Measurements from ENCODE around the gene NINJ2. TPM values are rescaled to one million over a fixed set of nuclear protein-coding genes. Genes with fewer than 3 reads are reported as not detected.

Gene NINJ2
- total RNA-seq, 1 experiment from 2014 or later = 0.24 TPM

GRCh38 chr12:575948-576614 lies 87.2 kb downstream of the NINJ2 start:
- Mint-ChIP-seq H3K4me3 (no peak overlapping the region), H3K27ac (no peak overlapping the region; a peak in 1 of 7 replicates), H3K4me1 (peaks cover 32 to 41% of the 10 kb centered on the region in 2 experiments), H3K9me3 (peaks cover 2 to 6% of the 10 kb centered on the region in 2 experiments; a peak in 3 of 5 replicates), H3K27me3 (ENCODE audit: low read depth) (peaks cover 11% of the 10 kb centered on the region), H3K36me3 (ENCODE audit: insufficient read depth in 1 of 3, low read depth in 3 of 3) (peaks cover 0 to 2% (median 0%) of the 10 kb centered on the region in 3 experiments; a peak in 3 of 7 replicates)
- no CpG with 5 or more reads among the region's 39 CpGs for WGBS (ENCODE audit: extremely low coverage, insufficient read length, low lambda C conversion rate)
- H2AFZ ChIP-seq (ENCODE audit: low read length) = peak overlapping the region; percentile 86
- no peaks in the 10 kb centered on the region for H4K20me1 ChIP-seq (ENCODE audit: control insufficient read depth, insufficient read depth, insufficient read length)
- H3K56ac ChIP-seq (ENCODE audit: insufficient read length, low read depth, low read length) = no peak overlapping the region
- no peak overlapping the region for H4K8ac ChIP-seq (replicated peaks; ENCODE audit: insufficient read length, low read depth, low read length)
- no peak overlapping the region for H4K91ac ChIP-seq (ENCODE audit: insufficient read length, low read depth, low read length)
- H3K18ac ChIP-seq (ENCODE audit: insufficient read length, low read depth, low read length) = peak overlapping the region; percentile 89
- H3K23ac ChIP-seq (ENCODE audit: insufficient read length, low read depth, low read length) = no peak overlapping the region
- peaks cover 2% of the 10 kb centered on the region; the same call in 1 of the 2 replicates for H3K4me1 ChIP-seq (ENCODE audit: insufficient read depth, low read length)
- H3K4me2 ChIP-seq (ENCODE audit: insufficient read depth, insufficient read length, low read length) = peak overlapping the region; percentile 22
- H3K27ac ChIP-seq (ENCODE audit: insufficient read length, low read depth, low read length) = no peak overlapping the region
- H2BK20ac ChIP-seq (ENCODE audit: low read depth, low read length, poor library complexity, severe bottlenecking) = peak overlapping the region; percentile 46
- no peak overlapping the region for H4K5ac ChIP-seq (ENCODE audit: insufficient read length, low read depth, low read length)
- no peak overlapping the region for H2BK12ac ChIP-seq (ENCODE audit: insufficient read length, low read depth, low read length)
- H3K79me1 ChIP-seq (ENCODE audit: insufficient read depth, low read depth, low read length, poor library complexity, severe bottlenecking) = no peaks in the 10 kb centered on the region
- H3T11ph ChIP-seq (ENCODE audit: low read length) = no peak overlapping the region
- H3K27me3 ChIP-seq (ENCODE audit: insufficient read depth, low read length) = no peaks in the 10 kb centered on the region
- H3K9ac ChIP-seq (ENCODE audit: extremely low read depth, insufficient read length, low read length) = no peak overlapping the region
- H3K79me2 ChIP-seq (ENCODE audit: insufficient read depth, low read length) = no peaks in the 10 kb centered on the region
- no peaks in the 10 kb centered on the region for H3K9me3 ChIP-seq (ENCODE audit: control insufficient read depth, low read depth, low read length)
- peak overlapping the region; percentile 69 for H2BK120ac ChIP-seq (ENCODE audit: low read depth, low read length, poor library complexity, severe bottlenecking)
- H2AK5ac ChIP-seq (ENCODE audit: insufficient read length, low read length) = no peak overlapping the region
- peak; percentile 100 for TF ChIP-seq CTCF (conservative IDR thresholded peaks at IDR 0.05)
- peaks cover under 1% of the 10 kb centered on the region for H3K23me2 ChIP-seq (ENCODE audit: insufficient read length, low read depth, low read length, poor library complexity, severe bottlenecking)
- no peak overlapping the region; the same call in 1 of the 2 replicates for H3K4ac ChIP-seq (ENCODE audit: low read depth, low read length)
- peak; percentile 89 for DNase-seq
- H3K14ac ChIP-seq (ENCODE audit: insufficient read depth, low read length) = peak overlapping the region; percentile 74; the same call in 1 of the 2 replicates
- no peak overlapping the region; the same call in 1 of the 2 replicates for H2BK15ac ChIP-seq (ENCODE audit: low read depth, low read length)
- H2BK5ac ChIP-seq (ENCODE audit: insufficient read length, low read length) = no peak overlapping the region

Measured in H9 (cell line).